HepG2 (cell line): Measurements from ENCODE around the gene CADPS. TPM values are rescaled to one million over a fixed set of nuclear protein-coding genes. Genes with fewer than 3 reads are reported as not detected.

Experiments used
- ATAC-seq: fragments of 200-7000 bp; cut with Tn5 transposase; 3 replicates; pipeline ENCODE4 v1.9.1; 2020; ENCODE audit warnings: mild to moderate bottlenecking, moderate library complexity
- BruUV-seq: library from RNA; stranded (reverse); fragments of 400-500 nt; replicated peaks from 2 replicates; lab custom pipeline; 2021; lab: Mats Ljungman, UMichigan
- CTCF ChIA-PET: fragments of 300-600 bp; formaldehyde crosslinking; extraction: SDS; loops from one replicate; lab custom pipeline; 2021; ENCODE audit warnings: low total read pairs, inconsistent platforms, low intra/inter-chr PET ratio; lab: Yijun Ruan, JAX
- POLR2A ChIA-PET: fragments of 350-600 bp; sonication (Branson Sonifier 250); formaldehyde crosslinking; loops from one replicate; lab custom pipeline; 2020; ENCODE audit warnings: antibody characterized with exemption, inconsistent platforms; lab: Yijun Ruan, JAX
- DNase-seq: peaks from one replicate; pipeline ENCODE4 v3.0.0-alpha.2; 2015; ENCODE audit warnings: low spot score
- FAIRE-seq: peaks from 3 replicates; lab custom pipeline; 2011; peaks lifted over from hg19 to GRCh38; lab: Jason Lieb, UNC
- H2AFZ ChIP-seq: one replicate; pipeline ENCODE4 v1.6.1; 2011; ENCODE audit warnings: low read length, inconsistent platforms
- H3K27ac ChIP-seq: fragments of 300-600 bp; 3 replicates; pipeline ENCODE4 v1.8.0; 2011; ENCODE audit warnings: mixed run types, mild to moderate bottlenecking, mixed read lengths, low read length, inconsistent platforms; ENCODE audit not compliant: insufficient read depth; ENCODE audit errors: extremely low read length
- H3K27me3 ChIP-seq, 2 experiments: fragments of 200-600 bp in 1 of 2; 2 replicates in 1 of 2; 3 replicates in 1 of 2; pipeline versions ENCODE4 v1.6.0 to v1.8.0; 2011; ENCODE audit warnings: low read length in 2 of 2, mild to moderate bottlenecking in 2 of 2, moderate library complexity in 2 of 2, inconsistent platforms in 1 of 2; ENCODE audit not compliant: insufficient read depth in 2 of 2, control insufficient read depth in 1 of 2
- H3K36me3 ChIP-seq, 2 experiments: fragments of 200-600 bp in 1 of 2; replicated peaks in 1 of 2; 2 replicates in 1 of 2; 3 replicates in 1 of 2; pipeline versions ENCODE4 v1.5.1 to v1.8.0; 2011; ENCODE audit warnings: low read length in 2 of 2, inconsistent platforms in 1 of 2; ENCODE audit not compliant: insufficient read depth in 2 of 2, control insufficient read depth in 1 of 2
- H3K4me1 ChIP-seq: 2 replicates; pipeline ENCODE4 v1.5.1; 2012; ENCODE audit warnings: low read length, inconsistent platforms; ENCODE audit not compliant: insufficient read depth
- H3K4me2 ChIP-seq: 2 replicates; pipeline ENCODE4 v1.6.0; 2011; ENCODE audit warnings: low read depth, low read length, inconsistent platforms
- H3K4me3 ChIP-seq, 3 experiments: fragments of 200-600 bp in 1 of 3; sonication (generic), shearing (Covaris generic) in 1 of 3; replicated peaks in 1 of 3; 2 replicates each; pipeline ENCODE4 v1.5.1; 2011 to 2016; ENCODE audit warnings: low read length in 3 of 3, inconsistent platforms in 2 of 3, low read depth in 2 of 3, mild to moderate bottlenecking in 2 of 3, control low read depth in 1 of 3, mixed read lengths in 1 of 3; ENCODE audit not compliant: insufficient read depth in 1 of 3
- H3K79me2 ChIP-seq: one replicate; pipeline ENCODE4 v1.6.1; 2011; ENCODE audit warnings: low read length, inconsistent platforms; ENCODE audit not compliant: insufficient read depth
- H3K9ac ChIP-seq: 2 replicates; pipeline ENCODE4 v1.6.0; 2011; ENCODE audit warnings: mild to moderate bottlenecking, low read depth, low read length, inconsistent platforms; ENCODE audit not compliant: insufficient read depth
- H3K9me3 ChIP-seq: 2 replicates; pipeline ENCODE4 v1.5.1; 2012; ENCODE audit warnings: mild to moderate bottlenecking, low read length
- H4K20me1 ChIP-seq: 2 replicates; pipeline ENCODE4 v1.6.0; 2011; ENCODE audit warnings: inconsistent platforms, mild to moderate bottlenecking, low read length, moderate library complexity; ENCODE audit not compliant: insufficient read depth
- MAFF ChIP-seq: IDR thresholded peaks from 2 replicates; pipeline ENCODE4 v1.6.1; 2011; ENCODE audit warnings: low read depth, low read length, improper control_type of control experiment
- MAFK ChIP-seq, 2 experiments: IDR thresholded peaks in 1 of 2; conservative IDR thresholded peaks in 1 of 2; 2 replicates each; pipeline ENCODE4 v1.6.1; 2011; ENCODE audit warnings: improper control_type of control experiment in 2 of 2, low read length in 2 of 2
- ZNF687 ChIP-seq: sonication (generic); formaldehyde crosslinking; IDR thresholded peaks from 2 replicates; pipeline ENCODE4 v1.5.1; 2020; ENCODE audit warnings: mild to moderate bottlenecking, missing genetic modification reagents, moderate library complexity
- WGBS: methylation state at CpG from one replicate; pipeline ENCODE4 v1.1.6; 2017; ENCODE audit warnings: low lambda C conversion rate; 5-methylcytosine and 5-hydroxymethylcytosine counted together
- in situ Hi-C: cut with HindIII; loops from 2 replicates; pipeline ENCODE4 v1.10.0; 2017; ENCODE audit warnings: low pct_unique_long_range_greater_than_20kb; ENCODE audit not compliant: extremely low pct_ligation_motif_present
- intact Hi-C: fragments of 100-400 bp; cut with micrococcal nuclease; formaldehyde crosslinking; loops from one replicate; pipeline ENCODE4 v1.10.0; 2022; ENCODE audit not compliant: unreplicated experiment
- polyA plus RNA-seq, 8 experiments: library from polyadenylated mRNA; depleted of rRNA in 3 of 8; stranded (reverse) in 7 of 8; unstranded in 1 of 8; fragments of >200 nt; fragmentation: Illumina TruSeq in 4 of 8; extraction: Trizol in 4 of 8; gene quantifications; 2 replicates each; pipeline versions ENCODE4 v1.2.1 to v1.2.3, GENCODE V29; 2011 to 2016; ENCODE audit warnings: low read depth in 4 of 8, missing spikeins in 1 of 8, mixed read lengths in 1 of 8; ENCODE audit not compliant: insufficient read depth in 1 of 8
- total RNA-seq, 5 experiments: library from RNA; depleted of rRNA; stranded (reverse); fragments of >200 nt; fragmentation: Illumina TruSeq; extraction: Trizol; gene quantifications; 2 replicates each; pipeline ENCODE4 v1.2.3, GENCODE V29; 2016; ENCODE audit warnings: low read depth in 1 of 5
- TF ChIP-seq, protein P1 (sequence below): sonication (generic); formaldehyde crosslinking; IDR thresholded peaks from 2 replicates; pipeline ENCODE4 v1.4.0; 2020; ENCODE audit warnings: missing genetic modification reagents

CADPS gene
- total and polyA plus RNA-seq, 2 of the 13 experiments (the other 11 are each of a cell fraction or from before 2014, with no cell fraction given): not detected

DNA sequence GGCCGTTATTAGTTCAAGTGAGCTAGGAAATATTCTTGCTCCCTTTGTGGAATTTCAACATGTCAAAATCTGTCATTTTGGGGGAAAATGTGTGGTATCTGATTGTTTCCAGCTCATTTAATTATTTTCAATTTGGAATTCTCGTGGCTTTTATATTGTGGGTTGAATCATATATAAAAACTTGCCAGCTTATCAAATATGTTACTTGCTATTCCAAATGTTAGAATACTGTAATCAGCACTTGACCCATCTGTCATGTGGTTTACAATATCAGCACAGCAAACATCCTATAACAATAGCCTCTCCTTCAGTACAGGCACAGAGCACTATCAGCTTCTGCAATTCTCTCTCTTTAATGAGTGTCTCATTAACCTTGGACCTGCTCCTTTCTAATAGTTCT, 371.7 kb downstream of the CADPS start (continued):
- TF ChIP-seq ZNF687: no peak

- CTCF ChIA-PET: no interaction called here
- no TSS peak for BruUV-seq
- intact Hi-C loops: no loop called here
- POLR2A ChIA-PET: no interaction called here
- Histone ChIP-seq H3K27me3 (no peaks in the 10 kb centered on the region), H3K27ac (no peak overlapping the region), H3K9ac (no peak overlapping the region), H3K4me2 (no peak overlapping the region), H3K4me3 (no peak overlapping the region), H3K4me1 (no peaks in the 10 kb centered on the region), H4K20me1 (no peaks in the 10 kb centered on the region), H3K9me3 (no peaks in the 10 kb centered on the region), H3K79me2 (no peaks in the 10 kb centered on the region), H3K36me3 (no peaks in the 10 kb centered on the region), H2AFZ (no peak overlapping the region)
- in situ Hi-C loops: no loop called here
- TF ChIP-seq, protein P1, sequence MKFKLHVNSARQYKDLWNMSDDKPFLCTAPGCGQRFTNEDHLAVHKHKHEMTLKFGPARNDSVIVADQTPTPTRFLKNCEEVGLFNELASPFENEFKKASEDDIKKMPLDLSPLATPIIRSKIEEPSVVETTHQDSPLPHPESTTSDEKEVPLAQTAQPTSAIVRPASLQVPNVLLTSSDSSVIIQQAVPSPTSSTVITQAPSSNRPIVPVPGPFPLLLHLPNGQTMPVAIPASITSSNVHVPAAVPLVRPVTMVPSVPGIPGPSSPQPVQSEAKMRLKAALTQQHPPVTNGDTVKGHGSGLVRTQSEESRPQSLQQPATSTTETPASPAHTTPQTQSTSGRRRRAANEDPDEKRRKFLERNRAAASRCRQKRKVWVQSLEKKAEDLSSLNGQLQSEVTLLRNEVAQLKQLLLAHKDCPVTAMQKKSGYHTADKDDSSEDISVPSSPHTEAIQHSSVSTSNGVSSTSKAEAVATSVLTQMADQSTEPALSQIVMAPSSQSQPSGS (CRISPR knock-in tag): no peak
- TF ChIP-seq MAFK (conservative IDR thresholded peaks at IDR 0.05 in 1 of 2, IDR thresholded peaks at IDR 0.05 in 1 of 2; ENCODE audit: low read length in 2 of 2): peak; percentile 33 to 71; a peak in 3 of 4 replicates
- TF ChIP-seq MAFF: peak; percentile 60
- FAIRE-seq: no peak
- no peak for ATAC-seq
- no peak for DNase-seq
- 16% methylated on average over 8 of the region's 8 CpGs for WGBS
These were observed 372.6 kb downstream of the CADPS start for GRCh38 chr3:62502315-62503300.
